Adrenal gland (tissue), 5 donors: ENCODE data around the gene SNAP23.

ENCODE experiments used
- POLR2A ChIP-seq, 2 donors: fragments of 450-650 bp; IDR thresholded peaks; one replicate each; pipeline ENCODE4 v1.6.1; 2017; ENCODE audit warnings: antibody characterized with exemption in 2 of 2, mild to moderate bottlenecking in 2 of 2, moderate library complexity in 1 of 2
- TF ChIP-seq, protein P1 (sequence below), 6 experiments: fragments of 450-650 bp in 4 of 6; fragments of 200-600 bp in 2 of 6; sonication (generic) in 1 of 6; IDR thresholded peaks; 1 replicate in 5 of 6; 2 replicates in 1 of 6; pipeline versions ENCODE4 v1.5.1 to v1.8.0; 2016 to 2021; ENCODE audit warnings: antibody characterized with exemption in 6 of 6, mild to moderate bottlenecking in 2 of 6, moderate library complexity in 1 of 6
- donor health status: DM: no; HTN: no; CAD: no.

DNA sequence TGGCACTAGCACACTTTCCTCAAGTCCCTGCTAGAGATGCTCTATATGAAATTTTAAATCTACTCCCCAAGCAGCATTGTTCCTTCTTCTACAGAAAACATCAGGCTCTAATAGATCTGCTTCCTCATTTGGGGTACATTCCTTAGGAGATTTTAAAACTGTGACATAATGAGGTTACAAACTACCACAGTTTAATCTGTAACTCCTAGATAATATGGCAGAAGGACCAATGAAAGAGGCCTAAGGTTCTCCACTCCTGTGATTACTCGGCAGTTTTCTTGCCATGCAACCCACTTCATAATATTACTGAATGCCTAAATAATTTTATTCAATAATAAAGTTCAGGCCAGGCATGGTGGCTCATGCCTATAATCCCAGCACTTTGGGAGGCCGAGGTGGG, 20.6 kb upstream of the SNAP23 start:
- TF ChIP-seq, protein P1, sequence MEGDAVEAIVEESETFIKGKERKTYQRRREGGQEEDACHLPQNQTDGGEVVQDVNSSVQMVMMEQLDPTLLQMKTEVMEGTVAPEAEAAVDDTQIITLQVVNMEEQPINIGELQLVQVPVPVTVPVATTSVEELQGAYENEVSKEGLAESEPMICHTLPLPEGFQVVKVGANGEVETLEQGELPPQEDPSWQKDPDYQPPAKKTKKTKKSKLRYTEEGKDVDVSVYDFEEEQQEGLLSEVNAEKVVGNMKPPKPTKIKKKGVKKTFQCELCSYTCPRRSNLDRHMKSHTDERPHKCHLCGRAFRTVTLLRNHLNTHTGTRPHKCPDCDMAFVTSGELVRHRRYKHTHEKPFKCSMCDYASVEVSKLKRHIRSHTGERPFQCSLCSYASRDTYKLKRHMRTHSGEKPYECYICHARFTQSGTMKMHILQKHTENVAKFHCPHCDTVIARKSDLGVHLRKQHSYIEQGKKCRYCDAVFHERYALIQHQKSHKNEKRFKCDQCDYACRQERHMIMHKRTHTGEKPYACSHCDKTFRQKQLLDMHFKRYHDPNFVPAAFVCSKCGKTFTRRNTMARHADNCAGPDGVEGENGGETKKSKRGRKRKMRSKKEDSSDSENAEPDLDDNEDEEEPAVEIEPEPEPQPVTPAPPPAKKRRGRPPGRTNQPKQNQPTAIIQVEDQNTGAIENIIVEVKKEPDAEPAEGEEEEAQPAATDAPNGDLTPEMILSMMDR (IDR thresholded peaks at IDR 0.05), result no peak
- TF ChIP-seq POLR2A (IDR thresholded peaks at IDR 0.05), result no peak
